Natural killer cell (primary cell): ENCODE results near the gene CSAD. TPM values are rescaled to one million over a fixed set of nuclear protein-coding genes. Genes with fewer than 3 reads are reported as not detected.
A peak's percentile ranks its signal among the peaks of the same experiment; 100 is the strongest.

ENCODE experiments used
- ATAC-seq, 3 donors: fragments of 150-1000 bp in 2 of 3; fragments of 200-7000 bp in 1 of 3; cut with Tn5 transposase; 1 replicate in 1 of 3; 2 replicates in 2 of 3; pipeline ENCODE4 v1.10.0; 2021; ENCODE audit warnings: mild to moderate bottlenecking in 2 of 3, moderate library complexity in 2 of 3
- DNase-seq, 2 donors: peaks; one replicate each; pipeline versions ENCODE4 v3.0.0 to v3.0.0-alpha.2; 2013 to 2021; ENCODE audit warnings: mixed read lengths in 1 of 2
- H3K27ac ChIP-seq: one replicate; pipeline ENCODE4 v1.5.1; 2013; ENCODE audit warnings: mild to moderate bottlenecking, low read length
- H3K27me3 ChIP-seq: one replicate; pipeline ENCODE4 v1.6.1; 2013; ENCODE audit warnings: low read length; ENCODE audit not compliant: control insufficient read depth, insufficient read depth
- H3K36me3 ChIP-seq: one replicate; pipeline ENCODE4 v1.6.1; 2013; ENCODE audit warnings: low read length; ENCODE audit not compliant: control insufficient read depth, insufficient read depth
- H3K4me1 ChIP-seq: one replicate; pipeline ENCODE4 v1.6.1; 2013; ENCODE audit warnings: low read length; ENCODE audit not compliant: control insufficient read depth, insufficient read depth
- H3K4me3 ChIP-seq: one replicate; pipeline ENCODE4 v1.5.1; 2013; ENCODE audit warnings: low read length
- H3K9me3 ChIP-seq: one replicate; pipeline ENCODE4 v1.6.1; 2013; ENCODE audit warnings: low read length; ENCODE audit not compliant: control insufficient read depth, insufficient read depth
- H3K27ac Mint-ChIP-seq, 2 donors: one replicate each; pipeline ENCODE4 v1.8.0; 2022; ENCODE audit warnings: mild to moderate bottlenecking in 2 of 2, mixed read lengths in 2 of 2, moderate library complexity in 1 of 2
- H3K27me3 Mint-ChIP-seq, 2 donors: one replicate each; pipeline ENCODE4 v1.8.0; 2022; ENCODE audit warnings: low read depth in 2 of 2, mixed read lengths in 2 of 2
- H3K36me3 Mint-ChIP-seq: one replicate; pipeline ENCODE4 v1.8.0; 2022; ENCODE audit warnings: mixed read lengths
- H3K4me1 Mint-ChIP-seq, 2 donors: one replicate each; pipeline ENCODE4 v1.8.0; 2022; ENCODE audit warnings: mixed read lengths in 2 of 2
- H3K4me3 Mint-ChIP-seq: one replicate; pipeline ENCODE4 v1.8.0; 2022; ENCODE audit warnings: mild to moderate bottlenecking, moderate library complexity, mixed read lengths
- H3K9me3 Mint-ChIP-seq, 2 donors: one replicate each; pipeline ENCODE4 v1.8.0; 2022; ENCODE audit warnings: mixed read lengths in 2 of 2
- CTCF ChIP-seq: fragments of 200-600 bp; IDR thresholded peaks from one replicate; pipeline ENCODE4 v1.8.0; 2022; ENCODE audit warnings: antibody characterized with exemption
- WGBS: methylation state at CpG from one replicate; pipeline ENCODE4 v1.1.7; 2013; ENCODE audit warnings: missing lambda C conversion rate; ENCODE audit not compliant: insufficient coverage; 5-methylcytosine and 5-hydroxymethylcytosine counted together
- intact Hi-C: fragments of 100-400 bp; cut with micrococcal nuclease; formaldehyde crosslinking; loops from one replicate; pipeline ENCODE4 v1.14.2; 2022
- total RNA-seq, 4 donors: library from RNA; stranded (reverse); fragments of 120-200 nt in 1 of 4; gene quantifications; one replicate each; pipeline versions ENCODE4 v1.2.3 to v1.2.4, GENCODE V29; 2013 to 2022

Gene CSAD
- total RNA-seq, 3 donors from 2014 or later (not counting 1 experiment from before 2014, with no cell fraction given): 50.8 to 54.4 (median 53.0) TPM

DNA sequence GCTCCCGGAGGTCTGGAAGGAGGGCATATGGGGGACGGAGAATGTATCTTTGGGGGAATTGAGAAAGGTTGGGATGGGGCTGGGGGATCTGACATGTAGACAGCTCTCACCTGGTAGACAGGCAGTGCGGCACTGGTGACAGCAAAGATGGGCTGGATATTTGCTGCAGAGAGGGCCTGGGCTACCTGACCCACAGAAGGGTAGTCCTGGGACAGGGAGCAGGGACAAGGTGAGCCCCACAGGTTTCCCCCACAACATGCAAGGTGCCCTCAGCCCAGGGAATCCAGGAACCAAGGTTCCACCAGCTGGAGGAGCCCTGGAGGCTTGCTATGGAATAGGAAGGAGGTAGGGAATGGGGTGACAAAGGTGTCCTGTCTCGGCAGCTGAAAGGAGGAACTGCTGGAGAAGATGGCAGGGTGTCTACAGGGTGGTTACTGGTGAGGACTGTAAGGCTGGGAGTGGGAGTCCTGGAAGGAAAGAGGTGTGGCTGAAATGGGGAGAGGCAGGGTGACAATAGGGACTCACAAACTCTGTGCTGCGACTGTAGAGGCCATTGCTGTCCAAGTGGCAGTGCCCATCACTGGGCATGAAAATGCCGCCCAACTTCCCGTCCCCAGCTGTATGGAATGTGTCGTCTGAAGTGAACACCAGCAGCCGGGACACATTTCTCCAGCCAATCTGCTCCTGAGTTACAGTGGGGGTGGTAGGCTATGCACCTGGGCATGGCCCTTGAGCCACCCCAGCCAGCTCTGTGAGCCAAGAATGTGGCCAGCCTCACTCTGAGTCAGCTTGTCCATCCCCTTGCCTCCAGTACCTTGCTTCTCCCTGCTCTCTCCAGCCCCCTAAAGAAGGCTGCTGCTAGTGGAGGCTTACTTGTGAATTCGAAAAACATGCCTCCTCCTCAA is 15.0 kb upstream of the CSAD start:
- H3K4me3 Mint-ChIP-seq: no peak overlapping the region
- H3K27ac ChIP-seq: no peak overlapping the region
- no peak for ATAC-seq

GRCh38 chr12:53194973-53195372 is 14.2 kb upstream of the CSAD start:
- peaks cover 20 to 57% of the 10 kb centered on the region in 2 donors for H3K4me1 Mint-ChIP-seq
- no peak overlapping the region for H3K4me3 ChIP-seq
- DNase-seq (no peak), ATAC-seq (no peak)
- H3K9me3 ChIP-seq: no peaks in the 10 kb centered on the region
- H3K36me3 ChIP-seq: peaks cover 77% of the 10 kb centered on the region
- peaks cover 29% of the 10 kb centered on the region for H3K4me1 ChIP-seq
- WGBS: 96% methylated on average over 1 of the region's 1 CpG
- H3K27me3 ChIP-seq: no peaks in the 10 kb centered on the region
- H3K4me3 Mint-ChIP-seq: no peak overlapping the region
- H3K9me3 Mint-ChIP-seq: no peaks in the 10 kb centered on the region
- TF ChIP-seq CTCF: no peak
- intact Hi-C loops: no loop called here
- no peaks in the 10 kb centered on the region for H3K36me3 Mint-ChIP-seq
- H3K27me3 Mint-ChIP-seq: no peaks in the 10 kb centered on the region
- H3K27ac Mint-ChIP-seq: no peak overlapping the region
- no peak overlapping the region for H3K27ac ChIP-seq

More for the DNA sequence above, 15.0 kb upstream of the CSAD start:
- no peaks in the 10 kb centered on the region for H3K27me3 Mint-ChIP-seq
- H3K9me3 Mint-ChIP-seq: no peaks in the 10 kb centered on the region
- H3K4me1 Mint-ChIP-seq: peaks cover 28 to 60% of the 10 kb centered on the region in 2 donors
- TF ChIP-seq CTCF: no peak
- no peak overlapping the region for H3K4me3 ChIP-seq
- H3K36me3 ChIP-seq: peaks cover 77% of the 10 kb centered on the region
- peaks cover 1% of the 10 kb centered on the region for H3K36me3 Mint-ChIP-seq
- no peak for DNase-seq
- peaks cover 37% of the 10 kb centered on the region for H3K4me1 ChIP-seq
- no peaks in the 10 kb centered on the region for H3K27me3 ChIP-seq
- H3K27ac Mint-ChIP-seq: no peak overlapping the region
- H3K9me3 ChIP-seq: no peaks in the 10 kb centered on the region
- WGBS: 96% methylated on average over 10 of the region's 10 CpGs
- intact Hi-C loops: no loop called here

DNA sequence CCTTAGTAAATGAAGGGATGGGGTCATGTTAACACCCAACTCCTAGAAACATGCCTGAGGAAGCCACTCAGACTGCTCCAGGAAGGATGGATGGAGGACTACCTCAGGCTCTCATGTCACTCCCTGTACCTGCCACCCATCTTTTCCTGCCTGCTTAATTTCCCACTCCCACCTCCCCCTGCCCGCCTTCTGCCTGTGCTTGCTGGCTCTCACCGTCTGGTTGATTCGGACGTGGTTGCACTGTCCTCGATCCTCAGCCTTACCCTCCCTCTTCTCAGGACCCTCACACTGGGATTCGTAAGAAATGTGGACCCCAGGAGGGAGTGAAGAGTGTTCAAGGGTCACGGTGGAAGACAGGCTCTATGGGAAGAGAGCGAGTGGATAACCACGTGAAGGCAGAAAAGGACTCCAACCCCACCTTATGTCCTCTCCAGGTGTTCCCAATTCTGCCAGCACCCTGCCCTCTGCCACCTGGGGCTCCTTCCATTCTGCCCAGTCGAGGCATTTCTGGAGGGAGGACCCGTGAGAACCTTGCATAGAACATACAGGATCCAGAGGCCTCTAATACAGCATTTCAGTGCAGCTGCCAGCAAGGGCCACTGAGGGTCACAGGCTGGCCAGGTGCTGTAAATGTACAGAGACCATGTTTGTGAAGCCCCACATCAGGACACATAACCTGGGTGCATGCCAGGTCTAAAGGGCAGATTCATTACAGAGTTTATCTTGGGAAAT is 13.4 kb upstream of the CSAD start:
- Mint-ChIP-seq H3K4me1 (peaks cover 14 to 49% of the 10 kb centered on the region in 2 donors), H3K27me3 (no peaks in the 10 kb centered on the region), H3K36me3 (no peaks in the 10 kb centered on the region), H3K27ac (peak overlapping the region in 1 of 2 donors; percentile 54), H3K9me3 (no peaks in the 10 kb centered on the region), H3K4me3 (no peak overlapping the region)
- H3K9me3 ChIP-seq: no peaks in the 10 kb centered on the region
- intact Hi-C loops: no loop called here
- 93% methylated on average over 11 of the region's 11 CpGs for WGBS
- DNase-seq (no peak), ATAC-seq (no peak)
- no peaks in the 10 kb centered on the region for H3K27me3 ChIP-seq
- peaks cover 72% of the 10 kb centered on the region for H3K36me3 ChIP-seq
- TF ChIP-seq CTCF: no peak
- H3K4me3 ChIP-seq: no peak overlapping the region
- no peak overlapping the region for H3K27ac ChIP-seq
- peaks cover 21% of the 10 kb centered on the region for H3K4me1 ChIP-seq
